HG02970 (cell line): ENCODE measurements around the gene NRIP1.

ENCODE experiments used
- ATAC-seq: cut with Tn5 transposase; IDR thresholded peaks from one replicate; pipeline ENCODE4 v1.9.1; 2021; ENCODE audit warnings: mild to moderate bottlenecking, moderate library complexity, moderate number of reproducible peaks; ENCODE audit not compliant: unreplicated experiment, low FRiP score

Gene NRIP1, protein sequence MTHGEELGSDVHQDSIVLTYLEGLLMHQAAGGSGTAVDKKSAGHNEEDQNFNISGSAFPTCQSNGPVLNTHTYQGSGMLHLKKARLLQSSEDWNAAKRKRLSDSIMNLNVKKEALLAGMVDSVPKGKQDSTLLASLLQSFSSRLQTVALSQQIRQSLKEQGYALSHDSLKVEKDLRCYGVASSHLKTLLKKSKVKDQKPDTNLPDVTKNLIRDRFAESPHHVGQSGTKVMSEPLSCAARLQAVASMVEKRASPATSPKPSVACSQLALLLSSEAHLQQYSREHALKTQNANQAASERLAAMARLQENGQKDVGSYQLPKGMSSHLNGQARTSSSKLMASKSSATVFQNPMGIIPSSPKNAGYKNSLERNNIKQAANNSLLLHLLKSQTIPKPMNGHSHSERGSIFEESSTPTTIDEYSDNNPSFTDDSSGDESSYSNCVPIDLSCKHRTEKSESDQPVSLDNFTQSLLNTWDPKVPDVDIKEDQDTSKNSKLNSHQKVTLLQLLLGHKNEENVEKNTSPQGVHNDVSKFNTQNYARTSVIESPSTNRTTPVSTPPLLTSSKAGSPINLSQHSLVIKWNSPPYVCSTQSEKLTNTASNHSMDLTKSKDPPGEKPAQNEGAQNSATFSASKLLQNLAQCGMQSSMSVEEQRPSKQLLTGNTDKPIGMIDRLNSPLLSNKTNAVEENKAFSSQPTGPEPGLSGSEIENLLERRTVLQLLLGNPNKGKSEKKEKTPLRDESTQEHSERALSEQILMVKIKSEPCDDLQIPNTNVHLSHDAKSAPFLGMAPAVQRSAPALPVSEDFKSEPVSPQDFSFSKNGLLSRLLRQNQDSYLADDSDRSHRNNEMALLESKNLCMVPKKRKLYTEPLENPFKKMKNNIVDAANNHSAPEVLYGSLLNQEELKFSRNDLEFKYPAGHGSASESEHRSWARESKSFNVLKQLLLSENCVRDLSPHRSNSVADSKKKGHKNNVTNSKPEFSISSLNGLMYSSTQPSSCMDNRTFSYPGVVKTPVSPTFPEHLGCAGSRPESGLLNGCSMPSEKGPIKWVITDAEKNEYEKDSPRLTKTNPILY (N-terminal part only)

GRCh38 chr21:15064576-15065391 lies at the start of gene NRIP1:
Gene NRIP1 (minus strand): TSS chr21:15065000. CDS start chr21:14968192, 96,808 bp downstream.
- ATAC-seq, result peak; percentile 73

GRCh38 chr21:15112858-15113257 lies 48.1 kb upstream of the NRIP1 start:
- no peak for ATAC-seq

DNA sequence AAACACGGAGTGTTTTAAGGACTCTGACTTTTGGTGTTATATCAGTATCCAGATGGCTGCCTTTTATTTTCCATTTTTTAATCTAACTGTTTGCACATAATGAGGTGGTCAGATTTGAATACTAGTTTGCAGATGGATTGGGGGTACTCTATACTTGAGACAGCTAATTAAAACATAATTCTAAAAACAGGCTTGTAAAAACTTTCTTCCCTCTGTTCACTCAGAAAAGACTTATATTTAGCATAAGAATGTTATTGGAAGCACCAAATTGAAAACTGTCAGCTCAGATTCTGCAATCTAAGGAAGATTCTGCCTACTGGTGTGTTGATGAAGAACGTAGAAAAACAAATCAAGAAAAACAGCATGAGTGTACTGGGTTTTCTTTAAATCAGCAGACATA lies 44.0 kb upstream of the NRIP1 start:
- no peak for ATAC-seq

- ATAC-seq, result no peak
Observed at GRCh38 chr21:15104470-15104869, 39.7 kb upstream of the NRIP1 start.

DNA sequence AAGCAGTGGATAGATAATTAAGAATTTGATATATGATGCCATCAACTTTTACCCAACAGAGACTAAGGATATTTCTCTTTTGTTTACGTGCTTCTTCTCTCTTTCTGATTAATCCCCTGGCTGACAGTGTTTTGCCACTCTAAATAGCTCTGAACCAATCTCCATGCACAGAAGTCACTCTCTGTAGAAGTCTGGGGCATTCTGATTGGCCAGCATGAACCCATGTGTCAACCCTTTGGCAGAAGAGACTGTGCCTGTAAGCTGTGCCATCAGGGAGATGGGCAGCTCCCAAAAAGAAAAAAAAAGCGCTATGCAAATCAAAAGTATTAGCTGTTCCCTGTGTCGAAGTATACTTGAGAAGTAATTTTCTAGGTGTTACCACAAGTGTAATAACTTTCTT lies 34.1 kb upstream of the NRIP1 start:
- ATAC-seq, result no peak

GRCh38 chr21:15098181-15098580 lies 33.4 kb upstream of the NRIP1 start:
- no peak for ATAC-seq

- no peak for ATAC-seq
Observed at GRCh38 chr21:15097580-15097979, 32.8 kb upstream of the NRIP1 start.

GRCh38 chr21:15096146-15096545 lies 31.3 kb upstream of the NRIP1 start:
- ATAC-seq, result no peak

DNA sequence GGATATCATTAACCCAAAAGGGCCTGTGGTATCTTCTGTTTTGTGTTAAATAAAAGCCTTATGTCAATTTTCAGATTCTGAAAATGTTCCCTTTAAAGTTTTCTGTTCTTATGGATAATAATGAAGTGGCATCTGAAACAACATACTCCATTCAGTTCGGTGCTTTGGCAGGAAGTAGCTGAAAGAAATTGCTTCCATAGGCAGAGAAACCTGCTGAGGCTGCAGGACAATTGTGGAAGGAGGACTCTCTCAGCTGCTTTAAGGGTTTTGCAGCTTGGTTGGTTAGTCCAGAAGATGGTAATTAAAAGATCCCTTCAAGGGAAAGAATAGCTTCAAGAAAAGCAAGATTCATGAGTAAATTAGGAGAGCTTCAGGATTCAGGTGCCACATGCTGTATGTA lies 30.5 kb upstream of the NRIP1 start:
- no peak for ATAC-seq

DNA sequence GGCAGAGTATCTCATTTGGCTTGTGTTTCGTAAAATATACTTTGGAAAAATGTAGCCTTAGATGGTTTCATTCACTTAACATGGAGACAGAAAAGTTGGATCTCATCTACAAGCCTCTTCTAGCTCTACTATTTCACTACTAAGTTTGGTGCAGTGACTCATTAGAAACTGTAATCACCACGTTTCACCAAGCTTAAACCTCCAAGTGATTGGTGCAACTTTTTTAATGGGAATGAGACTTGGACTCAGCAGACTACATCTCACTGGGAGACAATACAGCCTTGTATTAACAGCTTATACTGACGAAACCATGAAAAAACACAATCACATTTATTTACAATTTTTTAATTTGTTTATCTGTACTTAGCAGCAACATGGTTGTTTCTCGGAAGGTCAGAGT lies 29.9 kb upstream of the NRIP1 start:
- no peak for ATAC-seq

DNA sequence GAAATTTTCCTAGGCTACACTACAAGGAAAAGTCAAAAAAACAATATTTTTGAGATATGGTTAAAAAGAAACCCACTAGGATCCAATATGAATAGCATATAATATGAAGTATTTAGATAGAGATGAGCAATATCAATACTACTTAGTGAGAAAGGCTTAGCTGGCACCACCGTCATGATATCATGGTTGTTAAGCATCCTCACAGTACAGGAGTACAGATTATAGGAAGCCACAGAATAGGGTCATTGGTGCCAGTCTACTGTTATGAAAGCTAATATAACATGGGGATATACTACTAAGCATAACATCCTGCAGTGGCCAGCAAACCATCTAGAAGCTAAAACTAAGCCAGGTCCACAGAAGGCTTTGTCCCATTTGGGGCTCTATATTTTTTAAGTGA lies 28.4 kb upstream of the NRIP1 start:
- ATAC-seq, result no peak

- no peak for ATAC-seq
Observed at GRCh38 chr21:15092745-15093144, 27.9 kb upstream of the NRIP1 start.

DNA sequence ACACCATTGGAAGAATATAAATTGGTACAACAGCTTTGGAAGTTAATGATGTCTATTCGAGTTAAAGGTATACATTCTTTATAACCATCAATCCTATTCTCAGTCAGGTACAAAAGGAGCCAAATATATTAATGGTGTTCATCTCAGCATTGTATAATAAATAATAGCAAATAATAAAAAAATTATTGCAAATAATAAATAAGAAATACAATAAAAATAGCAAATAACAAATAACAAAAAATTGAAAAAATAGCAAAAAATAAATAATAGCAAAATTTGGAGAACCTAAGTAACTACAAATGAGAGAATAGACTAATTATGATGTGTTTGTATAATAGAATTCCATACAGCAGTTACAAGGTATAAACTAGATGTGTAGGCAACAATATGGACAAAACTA lies 25.6 kb upstream of the NRIP1 start:
- no peak for ATAC-seq

DNA sequence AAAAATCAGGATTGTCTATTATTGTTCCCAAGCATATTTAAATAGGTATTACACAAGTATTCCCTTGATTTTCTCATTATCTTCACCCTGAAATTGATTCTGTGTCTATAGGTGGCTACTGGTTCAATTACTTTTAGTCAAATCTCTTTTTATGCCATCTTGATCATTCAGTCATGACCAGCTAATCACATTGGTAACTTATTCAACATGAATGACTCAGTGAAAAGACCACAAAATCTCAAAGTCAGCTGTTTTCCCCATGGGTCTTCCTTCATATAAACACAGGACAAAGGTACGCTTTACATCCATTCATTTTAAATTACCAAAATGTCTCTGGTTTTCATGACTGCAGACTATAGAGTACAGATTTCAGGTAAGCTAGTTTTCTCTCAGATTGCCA lies 23.7 kb upstream of the NRIP1 start:
- no peak for ATAC-seq

GRCh38 chr21:15084668-15085067 lies 19.9 kb upstream of the NRIP1 start:
- ATAC-seq, result no peak

DNA sequence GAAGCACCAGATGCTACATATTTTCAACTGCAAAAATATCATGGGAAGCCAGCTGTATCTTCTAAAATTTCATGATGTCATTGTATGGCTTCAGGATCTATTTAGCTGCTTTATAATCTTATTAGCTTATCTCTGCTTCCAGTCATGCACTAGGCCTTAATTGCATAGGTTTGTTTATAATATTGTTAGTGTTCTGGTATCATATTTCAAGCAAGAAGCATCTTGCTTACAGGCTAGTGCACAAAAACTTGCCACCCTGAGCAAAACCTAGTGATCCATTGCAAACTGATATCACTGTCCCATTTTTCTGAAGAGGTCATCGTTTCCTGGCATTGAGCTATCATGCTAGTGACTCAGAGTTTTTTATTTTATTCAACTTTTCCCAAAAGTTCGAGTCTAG lies 15.7 kb upstream of the NRIP1 start:
- ATAC-seq, result no peak

GRCh38 chr21:15079269-15079668 lies 14.5 kb upstream of the NRIP1 start:
- ATAC-seq, result no peak

- no peak for ATAC-seq
Observed at GRCh38 chr21:15078180-15078579, 13.4 kb upstream of the NRIP1 start.

DNA sequence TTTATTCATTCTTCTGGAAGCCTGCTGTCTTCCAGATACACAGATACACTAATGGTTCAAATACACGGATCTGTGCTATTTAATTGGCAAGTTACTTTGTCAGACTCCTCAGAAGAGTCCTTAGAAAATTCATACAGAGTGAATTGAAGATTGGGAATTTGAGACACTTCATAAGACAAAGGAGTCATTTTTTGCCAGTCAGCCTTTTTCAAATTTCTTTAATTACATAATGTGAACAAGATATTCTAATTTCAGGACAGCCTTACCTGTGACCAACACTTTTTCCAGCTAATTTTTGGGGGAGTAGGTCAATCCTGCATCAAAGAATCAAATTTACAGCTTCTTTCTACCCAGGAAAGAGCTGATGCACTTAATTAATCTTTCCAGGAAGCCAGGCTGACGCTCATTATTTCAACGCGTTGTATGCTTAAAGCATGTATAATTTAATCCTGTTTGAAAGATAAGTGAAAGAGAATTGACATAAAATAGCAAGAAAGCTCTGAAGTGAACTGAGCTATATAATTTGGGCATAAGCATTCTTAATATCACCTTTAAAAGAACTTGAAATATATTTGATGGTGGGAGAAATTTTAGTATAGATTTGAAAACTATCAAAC lies 12.8 kb upstream of the NRIP1 start:
- ATAC-seq, result no peak

GRCh38 chr21:15076730-15077129 lies 11.9 kb upstream of the NRIP1 start:
- ATAC-seq, result no peak
